ENCODE results near the gene MDFI.

MDFI gene

DNA sequence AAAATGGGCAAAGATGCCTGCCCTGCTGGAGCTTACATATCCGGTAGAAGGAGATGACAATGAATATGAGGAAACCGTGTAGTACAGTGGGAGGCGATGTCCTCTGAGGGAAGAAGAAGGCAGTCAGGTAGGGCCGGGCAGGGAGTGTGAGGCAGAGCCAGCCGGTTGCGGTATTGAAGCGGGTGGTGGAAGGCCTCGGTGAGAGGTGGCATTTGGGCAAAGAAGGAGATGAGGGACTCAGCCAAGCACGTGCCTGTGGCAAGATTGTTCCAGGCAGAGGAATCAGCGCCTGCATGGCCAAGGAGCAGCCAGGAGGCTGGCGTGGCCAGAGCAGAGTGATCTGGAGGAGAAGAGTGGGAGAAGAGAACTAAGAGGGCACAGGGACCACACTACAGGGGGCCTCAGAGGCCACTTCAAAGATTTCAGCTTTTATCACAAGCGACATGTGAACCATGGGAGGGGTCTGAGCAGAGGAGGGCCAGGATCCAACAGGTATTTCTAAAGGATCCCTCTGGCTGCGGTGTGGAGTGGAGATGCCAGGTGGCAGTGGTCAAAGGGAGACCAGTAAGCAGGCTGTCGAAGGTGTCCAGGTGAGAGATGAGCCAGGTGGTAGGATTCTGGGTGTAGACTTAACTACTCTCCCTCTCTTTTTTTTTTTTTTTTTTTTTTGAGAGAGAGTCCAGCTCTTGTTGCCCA lies 13.8 kb downstream of the MDFI start:
- DNase-seq = no peak

DNA sequence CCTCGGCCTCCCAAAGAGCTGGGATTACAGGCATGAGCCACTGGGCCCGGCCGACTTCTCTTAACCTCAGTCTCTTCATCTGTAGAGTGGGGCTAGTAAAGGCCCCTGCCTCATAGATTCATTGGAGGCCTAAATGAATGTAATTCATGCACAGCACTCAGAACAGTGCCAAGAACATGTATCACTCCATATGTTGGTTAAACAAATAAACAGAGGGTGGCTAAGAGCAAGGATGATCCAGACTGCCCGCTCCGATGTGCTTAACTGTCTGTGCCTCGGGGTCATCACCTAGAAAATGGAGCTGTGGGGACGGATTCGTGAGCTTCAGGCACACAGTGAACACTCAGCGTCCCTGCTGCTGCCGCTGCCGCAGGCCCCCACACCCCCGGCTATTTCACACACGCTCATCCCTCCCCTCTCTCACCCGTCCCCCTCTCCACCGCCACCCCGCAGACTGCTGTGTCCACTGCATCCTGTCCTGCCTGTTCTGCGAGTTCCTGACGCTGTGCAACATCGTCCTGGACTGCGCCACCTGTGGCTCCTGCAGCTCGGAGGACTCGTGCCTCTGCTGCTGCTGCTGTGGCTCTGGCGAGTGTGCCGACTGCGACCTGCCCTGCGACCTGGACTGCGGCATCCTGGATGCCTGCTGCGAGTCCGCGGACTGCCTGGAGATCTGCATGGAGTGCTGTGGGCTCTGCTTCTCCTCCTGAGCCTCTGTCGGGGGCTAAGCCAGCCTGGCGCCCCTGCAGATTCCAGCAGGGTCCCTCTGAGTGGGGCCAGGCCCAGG lies 14.8 kb downstream of the MDFI start:
- no peak for DNase-seq

DNA sequence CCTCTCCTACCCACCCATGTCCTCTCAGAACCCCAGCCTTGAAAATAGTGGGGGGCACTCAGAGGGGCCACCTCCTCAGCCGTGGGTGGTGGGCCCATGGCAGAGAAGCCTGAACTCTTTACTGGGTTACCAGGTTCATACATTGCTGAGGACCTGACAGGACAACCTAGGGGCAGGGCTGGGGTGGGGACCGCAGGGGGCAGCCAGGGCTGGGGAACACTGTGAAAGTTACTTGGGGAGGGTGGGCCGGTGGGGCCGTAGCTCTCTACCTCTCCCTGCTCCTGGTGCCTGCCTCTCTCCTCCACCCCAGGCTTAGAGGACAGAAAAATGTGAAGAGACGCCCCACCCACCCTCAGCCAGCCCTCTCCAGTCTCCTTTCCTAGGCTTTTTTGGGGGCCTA lies 15.4 kb downstream of the MDFI start:
- no peak for DNase-seq

DNA sequence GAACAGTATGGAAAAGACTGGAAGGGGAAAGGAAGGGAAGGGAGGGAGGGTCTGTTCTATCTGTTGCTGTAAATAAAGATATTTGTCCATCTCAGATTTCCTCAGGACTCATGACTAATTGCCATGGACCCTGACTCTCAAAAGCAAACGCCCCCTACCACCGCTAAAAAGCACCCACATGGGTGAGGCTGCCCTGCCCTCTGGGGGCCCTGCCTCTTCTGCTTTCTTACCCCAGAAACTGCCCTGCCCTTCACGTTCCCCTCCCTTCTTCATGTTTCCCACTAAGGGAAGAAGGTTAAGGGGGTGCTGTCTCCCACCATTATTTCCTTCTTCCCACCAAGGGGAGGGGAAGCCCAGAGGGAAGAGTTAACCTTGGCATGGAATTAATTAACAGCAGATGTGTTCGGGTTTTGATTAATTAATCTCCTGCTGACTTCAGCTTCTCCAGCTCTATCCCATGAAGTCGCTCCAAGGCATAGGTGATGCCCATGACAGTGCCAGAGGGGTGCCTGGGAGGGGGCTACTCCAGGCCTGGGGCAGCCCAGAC lies 16.0 kb downstream of the MDFI start:
- no peak for DNase-seq

DNA sequence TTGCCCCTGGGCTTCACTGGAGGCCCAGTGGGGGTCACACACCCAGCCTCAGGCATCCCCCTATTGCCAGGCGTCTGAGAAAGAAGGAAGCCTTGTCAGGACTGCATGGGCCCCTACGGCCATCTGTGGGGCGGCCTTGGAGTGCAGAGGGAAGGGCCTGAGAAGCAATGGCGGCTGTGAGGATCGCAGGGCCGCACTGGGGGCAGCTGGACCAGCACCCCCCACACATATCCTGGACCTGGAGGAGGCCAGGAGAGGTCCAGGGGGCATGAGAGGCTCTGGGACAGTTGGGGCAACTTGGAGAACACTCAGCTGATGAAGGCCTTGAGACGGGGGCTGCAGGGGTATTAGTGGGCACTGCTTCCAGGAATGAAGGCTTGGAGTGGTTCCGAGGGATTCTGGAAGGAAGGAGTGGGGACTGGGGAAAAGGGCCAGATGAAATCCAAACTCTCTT lies 16.5 kb downstream of the MDFI start:
- DNase-seq = no peak

DNA sequence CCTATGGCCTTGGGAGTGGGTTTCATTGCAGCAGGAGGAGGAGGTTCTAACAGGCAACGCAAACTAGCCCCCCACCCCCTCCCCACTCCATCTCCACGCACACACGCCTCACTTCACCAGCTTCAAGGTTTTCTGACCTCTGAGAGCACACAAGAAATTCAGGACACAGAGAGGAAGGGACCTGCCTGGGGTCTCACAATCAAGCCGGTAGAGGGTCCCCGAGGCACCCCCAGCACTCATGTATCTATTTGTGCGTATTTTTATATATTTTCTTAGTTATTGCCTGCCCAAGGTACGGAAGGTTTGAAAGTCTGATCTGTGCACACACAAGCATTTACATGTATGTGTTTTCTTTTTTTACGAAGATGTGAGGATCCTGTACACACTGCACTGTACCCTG lies 16.9 kb downstream of the MDFI start:
- DNase-seq = no peak

DNA sequence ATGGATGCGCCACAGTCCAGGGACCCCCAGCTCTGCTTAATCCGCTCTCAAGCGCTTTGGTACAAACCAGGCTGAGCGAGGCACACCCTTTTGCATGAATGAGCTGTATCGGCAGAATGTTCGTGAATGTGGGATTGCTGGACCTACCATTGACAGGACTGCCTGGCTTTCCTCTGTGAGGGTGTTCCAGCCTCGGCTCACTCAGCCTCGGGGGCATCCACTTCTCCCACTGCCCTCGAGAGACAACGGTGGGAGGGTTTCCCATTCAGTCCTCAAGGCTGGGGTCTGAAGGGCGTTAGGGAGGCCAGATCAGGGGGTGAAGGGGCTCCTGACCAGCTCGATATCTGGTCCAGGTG lies 17.4 kb downstream of the MDFI start:
- no peak for DNase-seq

DNA sequence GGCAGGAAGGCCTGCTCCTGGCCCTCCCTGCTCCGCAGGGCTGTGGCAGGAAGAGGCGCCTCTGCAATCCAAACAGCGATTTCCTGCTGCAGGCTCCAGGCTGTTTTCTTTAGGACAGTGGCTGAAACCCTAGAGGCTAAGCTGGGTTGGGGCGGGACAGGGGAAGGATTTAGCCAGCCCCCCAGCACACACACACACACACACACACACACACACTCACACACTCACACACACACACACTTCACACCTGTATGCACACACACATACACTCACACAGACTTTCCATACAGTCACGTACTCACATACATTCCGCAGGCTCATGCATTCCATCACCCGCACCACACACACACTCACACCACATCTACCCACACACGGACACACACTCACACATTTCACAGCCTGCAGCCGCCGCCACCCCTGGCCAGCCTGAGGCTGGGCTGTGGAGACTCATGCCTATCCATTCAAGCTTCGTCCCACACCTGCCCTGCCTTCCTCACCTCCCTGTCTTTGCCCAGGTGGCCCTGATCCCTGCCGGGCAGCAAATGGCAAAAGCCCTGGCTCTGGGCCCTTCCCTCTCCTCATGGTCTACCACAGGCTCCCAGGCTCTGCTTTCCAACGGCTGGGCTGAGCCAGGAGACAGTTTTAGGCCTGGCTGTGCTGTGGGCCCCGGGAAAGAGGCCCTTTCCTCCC lies 17.9 kb downstream of the MDFI start:
- DNase-seq = no peak

DNA sequence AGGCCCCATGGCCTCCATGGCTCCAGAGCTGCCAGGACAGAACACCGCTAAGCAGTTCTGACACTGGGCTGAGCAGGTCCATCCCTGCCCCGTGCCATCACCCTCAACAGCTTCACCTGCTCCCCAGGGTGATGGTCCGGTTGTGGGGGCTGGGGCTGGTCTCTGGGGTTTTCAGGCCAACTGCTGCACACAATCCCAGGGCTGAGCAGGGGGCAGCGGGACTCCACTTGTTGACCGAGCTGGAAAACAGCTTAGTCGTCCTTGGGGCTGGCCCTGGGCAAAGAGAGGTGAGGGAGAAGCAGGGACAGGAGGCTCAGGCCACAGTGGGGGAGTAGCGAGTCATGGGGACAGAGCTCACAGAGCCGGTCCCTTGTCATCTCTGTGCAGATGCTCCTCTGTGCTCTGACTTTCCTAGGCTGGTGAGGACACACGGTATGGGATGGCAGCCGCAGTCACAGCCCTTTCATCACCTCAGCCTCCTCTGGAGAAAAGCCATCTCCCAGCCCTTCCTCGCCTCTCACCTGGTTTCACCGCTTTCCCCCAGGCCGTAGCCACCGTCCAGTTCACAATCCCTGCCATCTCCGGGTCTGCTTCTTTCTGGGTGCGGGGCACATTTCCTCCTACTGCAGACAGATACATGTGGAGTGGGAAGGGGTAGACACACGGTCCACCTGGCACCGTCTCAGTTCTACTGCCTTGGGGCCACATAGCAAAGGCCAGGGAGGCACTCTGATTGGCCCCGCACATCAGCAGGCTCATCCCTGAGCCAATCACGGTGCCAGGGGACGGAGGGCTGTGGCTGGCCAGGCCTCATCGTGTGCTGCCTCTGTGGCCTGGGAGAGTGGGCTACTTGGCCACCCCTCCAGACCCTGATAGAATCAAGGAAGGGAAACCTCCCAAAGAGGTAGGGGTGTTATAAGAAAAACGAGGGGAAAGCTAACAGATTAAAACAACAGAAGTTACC lies 19.1 kb downstream of the MDFI start:
- DNase-seq = no peak

DNA sequence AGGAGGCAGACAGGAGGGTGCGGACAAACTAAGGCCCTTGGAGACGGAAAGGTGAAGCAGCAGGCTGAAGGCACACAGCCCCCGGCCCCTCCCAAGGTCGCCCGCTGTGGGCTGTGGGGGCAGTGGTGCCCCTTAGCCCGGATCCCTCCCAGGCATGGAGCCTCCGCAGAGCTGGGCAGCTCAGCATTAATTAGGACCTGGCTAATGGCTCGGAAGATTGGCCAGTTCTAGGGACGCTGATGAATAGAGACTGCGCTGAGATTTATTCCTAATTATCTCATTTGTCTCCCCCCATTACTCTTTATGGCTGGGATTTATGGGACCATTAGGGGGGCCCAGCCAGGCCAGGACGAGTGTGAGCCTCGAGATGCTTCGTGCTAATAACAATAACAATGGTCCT lies 20.4 kb downstream of the MDFI start:
- no peak for DNase-seq

DNA sequence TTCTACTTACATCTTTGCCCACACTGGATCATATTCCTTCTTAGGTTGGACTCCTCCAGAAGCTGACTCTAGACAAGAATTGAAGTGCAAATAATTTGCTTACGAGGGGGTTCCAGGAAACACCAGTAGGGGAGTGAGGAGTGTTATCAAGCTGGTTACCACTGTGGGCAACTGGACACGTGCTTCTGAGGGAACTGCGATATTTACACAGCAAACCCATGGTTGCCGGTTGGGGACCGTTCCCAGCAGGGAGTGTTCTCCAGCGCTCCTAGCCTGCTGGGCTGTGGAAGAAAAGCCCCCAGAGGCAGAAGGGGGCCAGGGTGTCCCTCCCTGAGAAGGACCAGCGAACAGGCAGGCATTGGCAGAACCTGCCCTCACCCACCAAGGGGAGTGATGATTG lies 21.7 kb downstream of the MDFI start:
- no peak for DNase-seq

DNA sequence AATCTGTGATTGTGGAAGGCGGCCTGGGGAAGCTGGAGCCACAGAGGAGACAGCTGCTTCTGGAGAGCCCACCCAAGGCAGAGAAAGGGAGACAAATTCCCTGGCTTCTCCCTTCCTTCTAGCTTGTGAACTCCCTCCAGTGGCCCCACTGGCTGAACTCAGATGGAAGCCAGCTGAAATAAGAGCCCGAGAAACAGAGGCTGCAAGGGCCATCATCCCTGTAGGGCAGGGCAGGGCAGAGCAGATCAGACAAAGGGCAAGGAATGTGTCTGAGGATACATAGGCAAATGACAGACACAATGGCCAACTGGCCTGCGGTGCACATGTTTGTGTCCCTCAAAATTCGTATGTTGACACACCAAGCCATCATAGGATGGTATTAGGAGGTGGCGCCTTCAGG lies 25.3 kb downstream of the MDFI start:
- DNase-seq = no peak

DNA sequence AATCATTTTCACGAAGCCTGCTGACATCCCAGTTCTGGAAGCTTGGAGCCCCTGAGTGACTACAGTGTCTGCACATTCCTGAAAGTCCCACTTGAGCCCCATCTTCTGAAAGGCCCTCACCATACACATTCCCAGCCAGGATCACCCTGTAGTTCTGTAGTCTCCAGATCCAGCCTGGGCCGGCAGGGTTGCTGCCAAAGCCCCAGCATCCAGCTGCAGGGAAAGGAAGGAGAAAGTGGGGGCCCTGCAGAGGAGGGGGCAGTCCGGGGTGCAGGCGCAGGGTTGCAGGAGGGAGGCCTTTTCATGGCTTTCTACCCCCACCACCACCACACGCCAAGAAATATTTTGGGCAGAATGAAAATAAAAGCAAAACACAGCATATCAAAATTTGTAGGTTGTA lies 26.0 kb downstream of the MDFI start:
- no peak for DNase-seq

DNA sequence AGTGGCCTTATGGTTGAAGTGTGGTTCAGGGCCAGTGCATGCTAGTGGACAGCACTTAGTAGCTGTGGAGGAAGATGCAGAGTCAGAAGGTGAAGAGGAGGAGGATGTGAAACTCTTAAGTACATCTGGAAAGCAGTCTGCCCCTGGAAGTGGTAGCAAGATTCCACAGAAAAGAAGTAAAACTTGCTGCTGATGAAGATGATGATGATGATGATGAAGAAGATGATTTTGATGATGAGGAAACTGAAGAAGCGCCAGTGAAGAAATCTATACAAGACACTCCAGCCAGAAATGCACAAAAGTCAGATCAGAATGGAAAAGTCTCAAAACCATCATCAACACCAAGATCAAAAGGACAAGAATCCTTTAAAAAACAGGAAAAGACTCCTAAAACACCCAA lies 28.9 kb downstream of the MDFI start:
- no peak for DNase-seq

DNA sequence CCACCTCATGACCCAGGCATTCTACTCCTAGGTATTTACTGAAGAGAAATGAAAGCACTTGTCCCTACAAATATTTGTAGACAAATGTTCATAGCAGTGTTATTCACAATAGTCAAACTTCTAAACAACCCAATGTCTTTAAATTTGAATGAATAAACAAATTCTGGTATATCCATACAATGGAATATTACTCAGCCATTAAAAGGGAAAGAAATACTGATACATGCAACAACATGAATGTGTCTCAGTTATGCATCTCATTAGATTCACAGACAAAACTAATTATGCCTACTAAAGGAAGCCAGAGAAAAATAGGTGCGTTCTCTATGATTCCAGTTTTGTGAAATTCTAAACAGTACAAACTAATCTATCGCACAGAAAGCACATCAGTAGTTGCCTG lies 30.7 kb downstream of the MDFI start:
- DNase-seq = no peak

DNA sequence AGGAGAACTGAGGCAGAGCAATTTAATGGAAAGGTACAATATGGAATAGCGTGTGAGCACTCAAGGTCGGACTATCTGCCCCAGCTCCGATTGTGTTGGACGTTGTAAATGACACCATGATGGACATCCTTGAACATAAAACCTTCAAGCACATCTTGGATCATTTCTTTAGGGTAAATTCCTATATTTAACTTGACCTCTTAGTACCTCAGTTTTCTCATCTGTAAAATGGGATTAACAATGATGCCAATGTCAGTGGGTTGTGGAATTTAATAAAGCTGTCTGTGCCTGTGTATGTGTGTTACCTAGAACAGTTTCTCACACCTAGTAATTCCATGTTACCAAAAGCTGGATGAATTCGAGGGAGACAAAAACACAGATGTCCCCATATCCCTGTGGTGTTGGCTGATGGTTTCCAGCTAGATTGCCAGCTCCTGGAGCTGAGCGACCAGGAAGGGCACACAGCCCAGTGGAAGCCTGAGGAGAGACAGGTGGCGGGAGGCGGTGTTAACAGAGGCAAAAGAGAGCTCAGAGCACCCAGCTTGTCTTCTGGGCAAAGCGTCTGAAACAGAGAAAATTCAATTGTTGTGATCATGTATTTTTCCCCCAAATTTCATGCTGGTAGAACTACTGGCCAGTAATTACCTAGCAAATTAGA lies 32.6 kb downstream of the MDFI start:
- DNase-seq = no peak

DNA sequence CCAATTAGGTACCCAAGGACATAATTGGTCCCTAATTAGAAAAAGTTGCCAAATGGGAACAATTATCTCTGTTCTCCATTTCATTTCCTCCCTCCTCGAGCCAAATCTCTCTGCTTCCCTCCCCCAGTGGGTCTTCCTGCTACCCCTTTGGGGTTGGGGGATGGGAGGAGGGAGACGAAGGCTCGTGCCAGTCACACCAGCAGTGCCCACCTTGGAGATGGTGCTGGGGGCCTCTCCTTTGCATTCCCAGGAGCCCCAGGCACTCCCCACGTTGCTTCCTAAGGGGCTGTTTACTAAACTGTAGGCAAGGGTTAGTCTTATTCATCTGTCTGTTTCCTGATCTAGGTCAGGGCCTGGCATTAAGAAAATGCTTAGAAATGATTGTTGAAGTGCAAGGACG lies 33.1 kb downstream of the MDFI start:
- DNase-seq = no peak

DNA sequence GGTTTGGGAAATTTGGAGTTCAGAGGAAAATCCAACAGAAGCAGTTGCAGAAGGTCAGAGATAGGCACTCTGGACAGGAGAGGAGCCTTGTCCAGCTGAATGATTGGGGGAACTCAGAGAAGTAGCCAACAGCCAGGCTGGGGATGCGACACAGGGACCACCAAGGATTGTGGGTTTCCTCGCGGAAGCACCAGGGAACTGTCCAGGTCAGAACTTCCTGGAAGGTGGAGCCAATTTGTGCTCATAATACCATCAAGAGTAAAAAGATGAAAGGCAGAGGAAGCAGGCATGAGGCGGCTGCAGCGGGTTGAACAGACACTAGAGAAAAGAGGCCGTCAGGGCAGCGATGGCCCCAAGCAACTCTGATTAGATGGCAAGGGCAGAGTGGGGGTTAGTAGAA lies 33.7 kb downstream of the MDFI start:
- no peak for DNase-seq

DNA sequence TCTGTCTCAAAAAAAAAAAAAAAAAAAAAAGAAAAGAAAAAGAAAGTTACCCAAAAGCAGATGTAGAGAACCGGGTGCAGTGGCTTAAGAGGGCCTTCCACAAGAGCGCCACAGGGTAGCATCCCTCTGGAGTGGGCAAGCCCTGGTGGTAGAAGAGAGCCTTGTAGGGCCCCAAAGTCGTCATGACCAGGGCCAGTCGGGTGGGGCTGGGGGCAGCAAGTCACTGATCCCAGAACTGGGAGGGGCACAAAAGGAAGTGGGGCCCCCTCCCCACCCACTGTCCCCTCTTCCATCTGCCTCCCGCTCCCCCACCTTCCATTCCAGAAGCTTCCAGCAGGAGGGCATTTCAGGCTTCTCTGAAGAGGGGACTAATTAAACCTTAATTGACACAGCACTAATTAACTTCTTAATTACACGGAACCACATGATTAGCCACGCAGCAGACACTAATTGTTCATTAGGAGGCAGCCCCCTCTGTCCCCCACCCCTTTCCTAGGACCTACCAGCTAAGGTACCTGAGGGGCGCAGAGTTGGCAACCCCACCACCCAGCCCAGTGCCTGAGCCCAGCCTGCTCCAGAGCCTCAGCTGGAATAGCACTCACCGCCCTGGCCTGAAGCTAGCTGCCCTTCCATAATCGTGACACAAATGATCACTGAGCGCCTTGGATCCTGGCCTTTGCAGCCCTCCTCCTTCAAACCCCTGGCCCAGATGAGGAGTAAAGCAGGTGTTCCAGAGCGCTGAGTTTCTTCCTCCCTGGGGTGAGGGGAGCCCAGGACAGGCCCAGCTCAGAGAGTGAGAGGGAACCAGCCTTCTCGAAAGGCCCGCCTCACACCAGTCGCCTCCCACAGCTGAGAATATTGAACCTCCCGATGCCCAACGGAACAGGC lies 34.8 kb downstream of the MDFI start:
- DNase-seq = no peak

DNA sequence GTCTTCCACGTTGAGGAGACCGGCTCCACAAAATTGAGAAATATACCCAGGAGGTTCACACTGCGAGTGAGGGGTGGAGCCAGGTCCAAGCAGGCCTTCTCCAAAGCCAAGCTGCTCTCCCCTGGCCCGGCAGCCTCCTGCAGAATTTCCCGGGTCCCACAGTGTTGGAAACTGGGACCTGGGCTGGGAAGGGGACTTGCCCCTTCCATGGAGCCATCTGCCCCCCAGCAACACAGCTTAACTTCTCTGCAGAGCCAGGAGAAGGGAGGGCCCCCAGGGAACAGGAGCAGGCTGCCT lies 35.4 kb downstream of the MDFI start:
- no peak for DNase-seq
